DND-41 (cell line): ENCODE data around the gene UGT1A5.

Experiments used
- ATAC-seq: fragments of 200-7000 bp; cut with Tn5 transposase; 3 replicates; pipeline ENCODE4 v1.9.1; 2021; ENCODE audit warnings: low read depth; ENCODE audit not compliant: insufficient read depth
- DNase-seq: peaks from one replicate; pipeline ENCODE4 v3.0.0-alpha.2; 2020
- H2AFZ ChIP-seq: 2 replicates; pipeline ENCODE4 v1.6.0; 2012; ENCODE audit warnings: low read depth, low read length
- H3K27ac ChIP-seq: 2 replicates; pipeline ENCODE4 v1.5.1; 2012; ENCODE audit warnings: low read length, inconsistent platforms
- H3K27me3 ChIP-seq: fragments of 200-600 bp; sonication (generic); 2 replicates; pipeline ENCODE4 v1.6.0; 2012; ENCODE audit warnings: low read length, mild to moderate bottlenecking, inconsistent platforms; ENCODE audit not compliant: insufficient read depth, poor library complexity
- H3K36me3 ChIP-seq: 2 replicates; pipeline ENCODE4 v1.5.1; 2012; ENCODE audit warnings: low read length, inconsistent platforms; ENCODE audit not compliant: insufficient read depth
- H3K4me1 ChIP-seq: 2 replicates; pipeline ENCODE4 v1.5.1; 2012; ENCODE audit warnings: mild to moderate bottlenecking, low read length; ENCODE audit not compliant: insufficient read depth
- H3K4me2 ChIP-seq: 2 replicates; pipeline ENCODE4 v1.6.0; 2012; ENCODE audit warnings: mild to moderate bottlenecking, moderate library complexity, low read length, inconsistent platforms; ENCODE audit not compliant: insufficient read depth
- H3K4me3 ChIP-seq, 2 experiments: fragments of 200-600 bp in 1 of 2; shearing (Covaris generic) in 1 of 2; 2 replicates each; pipeline ENCODE4 v1.5.1; 2012 to 2016; ENCODE audit warnings: inconsistent platforms in 2 of 2, low read length in 2 of 2, mild to moderate bottlenecking in 2 of 2, low read depth in 1 of 2, moderate library complexity in 1 of 2
- H3K79me2 ChIP-seq: 2 replicates; pipeline ENCODE4 v1.6.0; 2012; ENCODE audit warnings: low read length, inconsistent platforms; ENCODE audit not compliant: insufficient read depth
- H3K9ac ChIP-seq: 2 replicates; pipeline ENCODE4 v1.6.0; 2012; ENCODE audit warnings: low read depth, mild to moderate bottlenecking, inconsistent platforms, low read length, moderate library complexity
- H3K9me3 ChIP-seq: 2 replicates; pipeline ENCODE4 v1.5.1; 2012; ENCODE audit warnings: low read length, moderate library complexity, mild to moderate bottlenecking, inconsistent platforms; ENCODE audit not compliant: insufficient read depth, severe bottlenecking
- H4K20me1 ChIP-seq: 2 replicates; pipeline ENCODE4 v1.6.0; 2012; ENCODE audit warnings: low read length; ENCODE audit not compliant: insufficient read depth
- EZH2 ChIP-seq: IDR thresholded peaks from 3 replicates; pipeline ENCODE4 v1.6.1; 2012; ENCODE audit warnings: borderline replicate concordance, low read depth, mild to moderate bottlenecking, moderate library complexity, low read length, inconsistent platforms; ENCODE audit not compliant: severe bottlenecking
- TF ChIP-seq, protein P1 (sequence below): IDR thresholded peaks from 2 replicates; pipeline ENCODE4 v1.5.1; 2012; ENCODE audit warnings: borderline replicate concordance, low read length, moderate library complexity, mild to moderate bottlenecking; ENCODE audit not compliant: poor library complexity, severe bottlenecking; ENCODE audit errors: extremely low read depth

The UGT1A5 gene

GRCh38 chr2:233802132-233802815 is 89.6 kb downstream of the UGT1A5 start:
- no peak overlapping the region for H3K27ac ChIP-seq
- no peak overlapping the region for H3K9ac ChIP-seq
- no peaks in the 10 kb centered on the region for H3K79me2 ChIP-seq
- H3K4me2 ChIP-seq: no peak overlapping the region
- no peak for DNase-seq
- no peak for TF ChIP-seq EZH2
- TF ChIP-seq, protein P1, sequence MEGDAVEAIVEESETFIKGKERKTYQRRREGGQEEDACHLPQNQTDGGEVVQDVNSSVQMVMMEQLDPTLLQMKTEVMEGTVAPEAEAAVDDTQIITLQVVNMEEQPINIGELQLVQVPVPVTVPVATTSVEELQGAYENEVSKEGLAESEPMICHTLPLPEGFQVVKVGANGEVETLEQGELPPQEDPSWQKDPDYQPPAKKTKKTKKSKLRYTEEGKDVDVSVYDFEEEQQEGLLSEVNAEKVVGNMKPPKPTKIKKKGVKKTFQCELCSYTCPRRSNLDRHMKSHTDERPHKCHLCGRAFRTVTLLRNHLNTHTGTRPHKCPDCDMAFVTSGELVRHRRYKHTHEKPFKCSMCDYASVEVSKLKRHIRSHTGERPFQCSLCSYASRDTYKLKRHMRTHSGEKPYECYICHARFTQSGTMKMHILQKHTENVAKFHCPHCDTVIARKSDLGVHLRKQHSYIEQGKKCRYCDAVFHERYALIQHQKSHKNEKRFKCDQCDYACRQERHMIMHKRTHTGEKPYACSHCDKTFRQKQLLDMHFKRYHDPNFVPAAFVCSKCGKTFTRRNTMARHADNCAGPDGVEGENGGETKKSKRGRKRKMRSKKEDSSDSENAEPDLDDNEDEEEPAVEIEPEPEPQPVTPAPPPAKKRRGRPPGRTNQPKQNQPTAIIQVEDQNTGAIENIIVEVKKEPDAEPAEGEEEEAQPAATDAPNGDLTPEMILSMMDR: no peak
- H3K27me3 ChIP-seq: peaks cover 1% of the 10 kb centered on the region
- H2AFZ ChIP-seq: no peak overlapping the region
- no peak overlapping the region for H3K4me3 ChIP-seq
- no peaks in the 10 kb centered on the region for H4K20me1 ChIP-seq
- no peaks in the 10 kb centered on the region for H3K36me3 ChIP-seq
- no peak for ATAC-seq
- H3K4me1 ChIP-seq: no peaks in the 10 kb centered on the region
- H3K9me3 ChIP-seq: no peaks in the 10 kb centered on the region

- Histone ChIP-seq H3K9ac (no peak overlapping the region), H3K4me2 (no peak overlapping the region), H3K27me3 (peaks cover 13% of the 10 kb centered on the region), H3K36me3 (no peaks in the 10 kb centered on the region), H3K79me2 (no peaks in the 10 kb centered on the region), H3K9me3 (no peaks in the 10 kb centered on the region), H4K20me1 (peaks cover 3% of the 10 kb centered on the region; the same call in 1 of the 2 replicates), H2AFZ (no peak overlapping the region), H3K4me3 (no peak overlapping the region), H3K4me1 (no peaks in the 10 kb centered on the region), H3K27ac (no peak overlapping the region)
- no peak for ATAC-seq
- TF ChIP-seq, protein P1: no peak
- no peak for DNase-seq
Measured at GRCh38 chr2:233803292-233803911, 90.7 kb downstream of the UGT1A5 start.

DNA sequence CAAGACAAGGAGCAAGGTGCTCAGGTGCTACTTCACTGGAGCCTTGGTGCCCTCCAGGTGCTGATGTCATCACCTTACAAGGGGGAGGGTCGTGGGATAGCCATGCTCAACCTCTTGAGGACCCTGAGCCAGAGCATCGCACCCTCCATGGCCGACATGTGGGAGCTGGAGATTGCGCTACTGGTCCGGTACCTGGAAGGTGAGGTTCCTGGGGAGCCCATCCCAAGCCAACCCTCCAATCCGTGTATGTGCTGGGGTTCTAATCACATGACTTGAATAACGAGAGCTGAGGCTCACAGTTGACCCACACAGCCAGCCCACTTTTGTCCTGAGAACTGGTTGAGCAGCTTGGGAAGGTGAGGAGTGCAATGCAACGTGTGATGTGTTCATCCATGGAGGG is 91.3 kb downstream of the UGT1A5 start:
- Histone ChIP-seq H3K4me1 (no peaks in the 10 kb centered on the region), H3K27me3 (peaks cover 19% of the 10 kb centered on the region), H3K4me2 (no peak overlapping the region), H3K9ac (no peak overlapping the region), H4K20me1 (peaks cover 3% of the 10 kb centered on the region; the same call in 1 of the 2 replicates), H3K36me3 (no peaks in the 10 kb centered on the region), H2AFZ (no peak overlapping the region), H3K4me3 (no peak overlapping the region), H3K27ac (no peak overlapping the region), H3K79me2 (no peaks in the 10 kb centered on the region), H3K9me3 (no peaks in the 10 kb centered on the region)
- ATAC-seq: no peak
- DNase-seq: no peak
- TF ChIP-seq, protein P1: no peak
- no peak for TF ChIP-seq EZH2
